ENCODE data around the gene SLC16A6. TPM values are rescaled to one million over a fixed set of nuclear protein-coding genes. Genes with fewer than 3 reads are reported as not detected.

The SLC16A6 gene
- total and polyA plus RNA-seq, 8 donors, result 0.02 to 1.0 (median 0.09) TPM

GRCh38 chr17:68324114-68324513, 33.2 kb upstream of the SLC16A6 start:
- no peaks in the 10 kb centered on the region for H3K27me3 ChIP-seq
- no peaks in the 10 kb centered on the region for H3K4me1 ChIP-seq
- WGBS, 2 donors, result 84 to 87% methylated on average over 10 of the region's 10 CpGs
- ATAC-seq (no peak), FAIRE-seq (no peak), DNase-seq (no peak)
- no peak overlapping the region for H3K4me3 ChIP-seq
- intact Hi-C loops (cut with DNase I), result no loop called here
- no peaks in the 10 kb centered on the region for H3K9me3 ChIP-seq
- no peak for TF ChIP-seq CTCF (IDR thresholded peaks at IDR 0.05)
- H3K36me3 ChIP-seq, result no peaks in the 10 kb centered on the region
- H3K27ac ChIP-seq, result no peak overlapping the region

- no peaks in the 10 kb centered on the region for H3K36me3 ChIP-seq
- H3K9me3 ChIP-seq, result no peaks in the 10 kb centered on the region
- H3K27ac ChIP-seq, result no peak overlapping the region
- no peak overlapping the region for H3K4me3 ChIP-seq
- no peak for DNase-seq
- H3K4me1 ChIP-seq, result peaks cover 0 to 9% (median 0%) of the 10 kb centered on the region in 3 donors
- 69 to 95% methylated on average over 3 of the region's 3 CpGs for WGBS, 2 donors
- no peak for FAIRE-seq
- intact Hi-C loops (cut with DNase I), result no loop called here
- no peak for ATAC-seq
- H3K27me3 ChIP-seq, result no peaks in the 10 kb centered on the region
- TF ChIP-seq CTCF (IDR thresholded peaks at IDR 0.05), result no peak
Observed at GRCh38 chr17:68322630-68323029, 31.7 kb upstream of the SLC16A6 start.

GRCh38 chr17:68321556-68321954, 30.6 kb upstream of the SLC16A6 start:
- H3K9me3 ChIP-seq, result no peaks in the 10 kb centered on the region
- ATAC-seq (no peak), FAIRE-seq (no peak), DNase-seq (no peak)
- no peaks in the 10 kb centered on the region for H3K36me3 ChIP-seq
- H3K4me3 ChIP-seq, result no peak overlapping the region
- peaks cover 0 to 9% (median 0%) of the 10 kb centered on the region in 3 donors for H3K4me1 ChIP-seq
- WGBS, 2 donors, result 85 to 88% methylated on average over 4 of the region's 4 CpGs
- H3K27me3 ChIP-seq, result no peaks in the 10 kb centered on the region
- H3K27ac ChIP-seq, result no peak overlapping the region
- intact Hi-C loops (cut with DNase I), result no loop called here
- TF ChIP-seq CTCF (IDR thresholded peaks at IDR 0.05), result no peak

- H3K36me3 ChIP-seq, result no peaks in the 10 kb centered on the region
- H3K4me3 ChIP-seq, result no peak overlapping the region
- 94 to 98% methylated on average over 7 of the region's 7 CpGs for WGBS, 2 donors
- no peaks in the 10 kb centered on the region for H3K9me3 ChIP-seq
- DNase-seq (no peak), ATAC-seq (no peak), FAIRE-seq (no peak)
- no peaks in the 10 kb centered on the region for H3K27me3 ChIP-seq
- no peak for TF ChIP-seq CTCF (IDR thresholded peaks at IDR 0.05)
- H3K27ac ChIP-seq, result no peak overlapping the region
- intact Hi-C loops (cut with DNase I), result no loop called here
- H3K4me1 ChIP-seq, result peaks cover 0 to 9% (median 0%) of the 10 kb centered on the region in 3 donors
Observed at GRCh38 chr17:68320943-68321555, 30.1 kb upstream of the SLC16A6 start.

- 74 to 75% methylated on average over 5 of the region's 5 CpGs for WGBS, 2 donors
- intact Hi-C loops (cut with DNase I), result no loop called here
- H3K27ac ChIP-seq, result no peak overlapping the region
- no peak for ATAC-seq
- no peak for TF ChIP-seq CTCF (IDR thresholded peaks at IDR 0.05)
- H3K27me3 ChIP-seq, result no peaks in the 10 kb centered on the region
- no peak for DNase-seq
- no peaks in the 10 kb centered on the region for H3K9me3 ChIP-seq
- no peaks in the 10 kb centered on the region for H3K36me3 ChIP-seq
- FAIRE-seq, result no peak
- H3K4me3 ChIP-seq, result no peak overlapping the region
- peaks cover 0 to 9% (median 0%) of the 10 kb centered on the region in 3 donors for H3K4me1 ChIP-seq
Observed at GRCh38 chr17:68320311-68320865, 29.5 kb upstream of the SLC16A6 start.

Data from pancreas (tissue), 10 donors.